A673 (cell line): Measurements from ENCODE around the gene COL4A4.

Experiments used
- CTCF ChIP-seq: fragments of 300-800, 200-600 bp; sonication (generic); conservative IDR thresholded peaks from 2 replicates; pipeline ENCODE4 v1.5.1; 2017; ENCODE audit warnings: low read depth, mild to moderate bottlenecking, antibody characterized with exemption, low read length, moderate library complexity, mixed read lengths
- EZH2 ChIP-seq: fragments of 200-600 bp; sonication (generic); IDR thresholded peaks from 2 replicates; pipeline ENCODE4 v1.6.1; 2017; ENCODE audit warnings: borderline replicate concordance, low read depth, mild to moderate bottlenecking, mixed read lengths, antibody characterized with exemption, low read length; ENCODE audit not compliant: poor library complexity, severe bottlenecking

GRCh38 chr2:227204452-227204851, 40.4 kb upstream of the COL4A4 start:
- no peak for TF ChIP-seq CTCF
- no peak for TF ChIP-seq EZH2
